Inflammatory macrophage (primary cell): ENCODE results near the gene SPATA12.

ENCODE experiments used
- DNase-seq, 2 donors: peaks; one replicate each; pipeline ENCODE4 v3.0.0-alpha.2; 2020 to 2022
- total RNA-seq, 18 experiments: gene quantifications; one replicate each; lab custom pipeline; 2026; ENCODE audit warnings: mixed read lengths in 6 of 18, inconsistent platforms in 2 of 18; lab: John Stamatoyannopoulos, UW

The SPATA12 gene, protein sequence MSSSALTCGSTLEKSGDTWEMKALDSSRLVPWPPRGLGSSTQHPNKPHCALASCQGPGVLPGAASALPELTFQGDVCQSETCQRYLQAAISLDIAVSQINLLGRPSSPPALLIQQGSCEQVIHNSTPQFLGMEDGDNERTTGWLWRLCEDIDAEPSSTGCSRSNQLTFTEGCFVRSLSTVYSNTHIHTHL
- total RNA-seq, result 0.15 to 11.7 (median 5.0) reads per million in 18 experiments

DNA sequence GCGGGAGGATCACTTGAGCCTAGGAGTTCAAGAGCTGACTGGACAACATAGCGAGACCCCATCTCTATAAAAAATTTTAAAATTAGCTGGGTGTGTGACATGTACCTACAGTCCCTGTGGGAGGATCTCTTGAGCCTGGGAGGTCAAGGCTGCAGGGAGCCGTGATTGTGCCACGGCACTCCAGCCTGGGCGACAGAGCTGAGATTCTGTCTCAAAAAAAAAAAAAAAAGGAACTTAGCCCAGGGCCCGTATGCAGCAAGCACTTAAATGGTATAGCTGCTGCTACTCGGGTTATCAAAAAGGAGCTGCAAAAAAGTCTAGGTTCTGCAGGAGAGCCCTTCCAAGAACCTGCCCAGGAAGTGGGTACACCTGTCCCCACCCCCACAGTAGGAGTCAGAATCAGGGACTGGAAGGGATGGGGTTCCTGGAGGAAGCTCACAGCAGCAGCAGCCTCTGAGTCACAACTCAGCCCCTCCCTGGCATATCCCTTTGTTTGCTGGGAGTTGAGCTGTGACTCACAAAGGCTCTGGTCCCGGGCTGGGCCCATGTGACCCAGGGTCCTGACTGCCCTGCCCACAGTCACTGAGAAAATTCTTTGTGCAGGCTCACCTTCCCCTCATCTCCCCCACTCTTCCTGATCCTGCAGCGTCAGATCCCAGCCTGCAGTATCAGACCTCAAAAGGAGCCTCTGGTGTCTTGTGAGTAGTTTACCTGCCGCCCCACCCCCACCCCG lies at the start of gene SPATA12:
Gene SPATA12 (plus strand): TSS at position 576 of the 733 bp plus-strand sequence. CDS start 13,031 bp downstream, outside the sequence.
- peak; percentile 89 to 95 for DNase-seq

DNA sequence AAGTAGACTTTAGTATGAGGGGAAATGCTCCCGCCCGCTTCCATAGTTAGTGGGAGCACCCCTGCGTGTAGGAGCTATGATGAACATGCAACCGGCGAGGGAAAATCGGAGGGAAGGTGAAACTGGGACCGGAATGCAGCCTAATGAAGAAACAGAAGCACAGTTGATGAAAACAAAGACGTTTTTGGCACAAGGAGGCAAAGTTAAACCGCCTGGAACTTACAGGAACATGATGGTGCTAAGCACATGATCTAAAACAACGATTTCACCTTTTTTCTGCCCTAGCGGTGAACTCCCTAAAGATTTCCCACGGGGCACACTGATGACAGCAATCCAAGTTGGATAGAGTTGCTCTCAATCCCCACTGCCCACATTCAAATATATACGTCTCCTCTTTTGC lies 49.4 kb upstream of the SPATA12 start:
- no peak for DNase-seq

DNA sequence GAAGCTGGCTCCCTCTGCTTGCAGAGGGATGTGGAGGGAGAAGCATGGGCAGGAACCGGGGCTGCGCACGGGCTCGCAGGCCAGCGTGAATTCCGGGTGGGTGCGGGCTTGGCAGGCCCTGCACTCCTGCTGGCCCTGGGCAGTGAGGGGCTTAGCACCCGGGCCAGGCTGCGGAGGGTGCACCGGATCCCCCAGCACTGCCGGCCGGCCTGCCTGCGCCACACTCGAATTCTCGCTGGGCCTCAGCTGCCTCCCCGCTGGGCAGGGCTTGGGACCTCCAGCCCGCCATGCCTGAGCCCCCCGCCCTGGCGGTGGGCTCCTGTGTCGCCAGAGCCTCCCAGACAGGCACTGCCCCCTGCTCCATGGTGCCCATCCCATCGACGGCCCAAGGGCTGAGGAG lies 47.6 kb upstream of the SPATA12 start:
- DNase-seq, result no peak

DNA sequence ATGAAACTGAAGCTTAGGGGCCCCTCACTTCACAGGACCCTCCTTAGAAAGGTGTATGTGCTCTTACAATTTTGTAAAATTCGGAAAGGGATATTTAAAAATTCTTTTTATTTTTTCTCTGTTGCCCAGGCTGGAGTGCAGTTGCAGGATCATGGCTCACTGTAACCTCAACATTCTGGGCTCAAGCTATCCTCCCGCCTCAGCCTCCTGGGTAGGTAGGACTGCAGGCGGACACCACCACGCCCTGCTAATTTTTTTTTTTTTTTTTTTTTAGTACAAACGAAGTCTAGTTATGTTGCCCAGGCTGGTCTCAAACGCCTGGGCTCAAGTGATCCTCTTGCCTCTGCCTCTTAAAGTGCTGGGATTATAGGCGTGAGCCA lies 45.1 kb upstream of the SPATA12 start:
- no peak for DNase-seq

DNA sequence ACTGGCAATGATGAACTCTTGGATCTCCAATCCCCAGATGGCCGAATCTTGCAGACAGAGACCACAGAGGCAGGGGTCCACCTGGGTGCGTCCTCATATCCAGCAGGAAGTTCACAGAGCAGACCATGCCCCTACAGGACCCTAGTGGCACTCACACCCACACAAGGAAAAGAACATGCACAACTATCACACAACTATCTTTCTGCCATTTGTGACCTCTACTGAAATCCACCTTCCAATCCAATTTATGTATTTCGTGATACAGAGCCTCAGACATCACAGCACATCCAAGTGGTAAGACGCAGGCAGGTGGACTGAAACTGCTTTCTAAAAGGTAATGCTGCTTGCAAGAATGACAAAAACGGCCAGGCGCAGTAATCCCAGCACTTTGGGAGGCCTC lies 44.6 kb upstream of the SPATA12 start:
- DNase-seq, result no peak

DNA sequence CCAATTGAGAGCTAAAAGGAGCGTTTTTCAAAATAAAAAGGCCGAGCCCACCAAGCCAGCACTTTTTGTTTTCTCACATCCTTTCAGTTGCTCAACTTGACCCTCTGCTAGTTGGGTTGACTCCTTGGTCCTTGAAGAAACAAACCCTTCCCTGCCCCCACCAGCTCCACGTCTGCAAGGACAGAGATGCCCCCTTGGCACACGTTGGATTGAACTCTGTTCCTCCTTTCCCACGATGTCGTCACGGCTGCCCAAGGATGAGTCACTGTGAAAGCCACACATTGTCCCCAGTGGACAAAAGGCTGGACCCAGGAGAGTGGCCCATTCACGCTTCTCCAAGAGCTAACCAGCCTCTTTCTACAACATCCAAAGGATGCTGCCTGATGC lies 43.0 kb upstream of the SPATA12 start:
- DNase-seq, result peak; percentile 51 to 54

DNA sequence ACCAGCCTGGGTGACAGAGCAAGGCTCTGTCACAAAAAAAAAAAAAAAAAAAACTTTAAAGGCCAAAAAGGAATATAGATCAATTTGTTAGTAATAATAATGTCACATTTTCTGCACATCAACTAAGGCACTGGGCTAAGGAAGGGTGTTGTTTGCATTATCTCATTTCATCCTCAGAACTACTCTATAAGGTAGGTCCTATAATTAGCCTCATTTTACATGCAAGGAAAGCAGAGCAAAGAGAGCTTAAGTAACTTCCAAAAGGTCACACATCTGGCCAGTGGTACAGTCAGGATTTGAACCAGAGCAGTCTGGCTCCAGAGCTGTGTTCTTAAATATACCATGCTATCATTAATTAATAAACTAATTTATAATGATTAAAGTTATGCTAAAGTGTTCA lies 42.2 kb upstream of the SPATA12 start:
- no peak for DNase-seq

DNA sequence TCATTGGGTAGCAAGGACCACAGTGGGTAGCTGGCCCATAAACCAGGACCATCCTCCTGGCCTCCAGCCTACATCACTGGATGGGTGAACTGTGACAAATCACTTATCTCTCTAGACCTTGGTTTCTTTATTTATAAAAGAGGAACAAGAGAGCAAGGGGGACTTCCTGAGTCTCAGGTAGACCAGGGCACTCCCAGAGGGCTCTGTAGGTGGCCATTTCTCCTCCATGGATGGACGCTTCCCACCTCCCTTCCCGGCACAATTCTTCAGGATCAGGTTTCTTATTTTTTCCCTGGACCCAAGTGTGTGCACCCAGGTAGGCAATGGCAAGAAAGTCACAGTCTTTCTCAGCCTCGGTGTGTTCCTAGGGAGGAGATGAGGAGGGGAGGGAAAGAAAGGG lies 41.4 kb upstream of the SPATA12 start:
- DNase-seq, result no peak

DNA sequence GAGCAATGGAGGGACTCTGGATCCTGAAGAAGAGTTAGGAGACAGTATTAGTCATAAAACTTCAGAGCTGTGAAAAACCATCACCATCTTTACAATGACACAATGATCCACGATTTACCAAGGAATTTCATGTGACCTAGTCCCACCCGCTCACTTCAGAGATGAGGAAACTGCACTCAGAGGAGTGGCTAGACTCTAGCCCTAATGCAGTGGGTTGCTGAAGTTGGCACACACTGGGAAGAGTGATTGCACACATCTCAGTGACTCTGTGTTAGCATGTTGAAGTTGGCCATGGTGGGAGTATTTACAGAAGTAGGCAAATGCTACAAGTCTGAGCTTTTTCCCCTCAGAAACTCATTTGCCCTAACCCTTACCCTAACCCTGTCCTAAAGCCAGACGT lies 35.2 kb upstream of the SPATA12 start:
- DNase-seq, result peak; percentile 96 to 98

DNA sequence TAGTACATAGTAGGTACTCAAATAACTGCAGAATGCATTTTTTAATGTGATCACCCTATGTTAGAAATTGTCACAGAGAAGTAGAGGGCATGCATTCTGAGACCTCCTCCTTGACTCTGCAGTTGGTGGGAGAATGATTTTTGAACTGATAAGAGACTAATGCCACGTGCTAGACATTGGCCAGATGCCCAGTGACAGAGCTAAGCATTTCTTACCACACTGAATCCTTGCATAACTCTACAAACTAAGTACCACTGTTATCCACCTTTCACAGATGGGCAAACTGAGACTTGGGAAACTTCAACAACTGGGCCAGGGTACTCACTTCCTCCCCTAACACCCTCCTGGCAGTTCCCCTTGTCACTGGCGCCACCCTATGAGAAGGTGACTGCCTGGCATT lies 33.5 kb upstream of the SPATA12 start:
- peak; percentile 24 to 47 for DNase-seq

DNA sequence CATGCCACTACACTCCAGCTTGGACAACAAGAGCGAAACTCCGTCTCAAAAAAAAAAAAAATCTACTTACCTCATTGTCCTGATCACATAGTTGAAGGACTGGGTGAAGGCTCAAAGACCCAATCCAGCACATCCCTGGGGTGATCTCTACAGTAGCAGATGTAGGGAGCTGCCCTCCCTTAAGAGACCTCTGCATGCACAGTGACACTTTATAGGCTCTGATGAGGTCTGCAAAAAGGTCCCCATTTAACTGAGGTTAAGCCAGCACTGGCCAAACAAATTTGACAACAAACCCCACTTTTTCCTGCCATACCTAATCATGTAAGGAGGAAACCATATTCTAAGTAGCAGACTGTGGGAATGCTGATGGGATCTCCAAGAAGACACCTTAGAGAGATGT lies 31.1 kb upstream of the SPATA12 start:
- DNase-seq, result no peak

DNA sequence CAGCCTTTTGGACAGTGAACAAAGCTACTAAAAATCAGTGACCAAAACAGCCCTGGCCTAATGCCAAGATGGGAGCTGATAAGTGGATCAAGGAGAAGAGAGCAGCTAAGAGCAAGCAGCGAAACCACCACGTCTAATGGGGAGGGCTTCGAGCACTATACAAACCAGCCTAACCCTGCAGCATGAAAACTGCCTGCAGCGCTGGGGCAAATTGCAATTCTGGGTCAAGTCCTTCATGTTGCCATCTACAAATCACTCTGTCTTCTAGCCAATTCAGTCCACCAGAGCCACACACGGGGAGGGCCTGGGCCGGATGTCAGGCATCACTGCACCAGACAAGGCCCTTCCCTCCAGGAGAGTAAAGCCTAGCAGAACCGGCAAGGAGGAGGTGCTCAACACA lies 30.5 kb upstream of the SPATA12 start:
- DNase-seq, result no peak

DNA sequence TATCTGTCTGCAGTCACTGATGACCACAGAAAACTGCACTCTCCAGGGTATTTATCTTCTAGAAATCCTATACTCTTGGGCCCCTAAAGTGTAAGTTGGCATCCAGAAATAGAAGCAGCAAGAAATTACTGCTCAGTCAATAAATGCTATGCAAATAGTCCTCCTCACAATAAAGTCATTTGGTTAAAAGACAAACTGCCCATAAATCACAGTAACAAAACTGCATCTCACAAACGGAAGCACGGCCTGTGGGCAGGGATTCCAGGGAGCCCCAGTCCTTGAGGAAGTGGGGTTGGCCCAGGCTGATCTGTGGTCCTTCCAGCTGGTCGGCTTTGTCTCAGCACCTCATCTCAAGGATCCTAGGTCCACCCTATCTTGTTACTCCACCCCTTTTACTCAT lies 29.7 kb upstream of the SPATA12 start:
- DNase-seq, result peak; percentile 21 to 48

DNA sequence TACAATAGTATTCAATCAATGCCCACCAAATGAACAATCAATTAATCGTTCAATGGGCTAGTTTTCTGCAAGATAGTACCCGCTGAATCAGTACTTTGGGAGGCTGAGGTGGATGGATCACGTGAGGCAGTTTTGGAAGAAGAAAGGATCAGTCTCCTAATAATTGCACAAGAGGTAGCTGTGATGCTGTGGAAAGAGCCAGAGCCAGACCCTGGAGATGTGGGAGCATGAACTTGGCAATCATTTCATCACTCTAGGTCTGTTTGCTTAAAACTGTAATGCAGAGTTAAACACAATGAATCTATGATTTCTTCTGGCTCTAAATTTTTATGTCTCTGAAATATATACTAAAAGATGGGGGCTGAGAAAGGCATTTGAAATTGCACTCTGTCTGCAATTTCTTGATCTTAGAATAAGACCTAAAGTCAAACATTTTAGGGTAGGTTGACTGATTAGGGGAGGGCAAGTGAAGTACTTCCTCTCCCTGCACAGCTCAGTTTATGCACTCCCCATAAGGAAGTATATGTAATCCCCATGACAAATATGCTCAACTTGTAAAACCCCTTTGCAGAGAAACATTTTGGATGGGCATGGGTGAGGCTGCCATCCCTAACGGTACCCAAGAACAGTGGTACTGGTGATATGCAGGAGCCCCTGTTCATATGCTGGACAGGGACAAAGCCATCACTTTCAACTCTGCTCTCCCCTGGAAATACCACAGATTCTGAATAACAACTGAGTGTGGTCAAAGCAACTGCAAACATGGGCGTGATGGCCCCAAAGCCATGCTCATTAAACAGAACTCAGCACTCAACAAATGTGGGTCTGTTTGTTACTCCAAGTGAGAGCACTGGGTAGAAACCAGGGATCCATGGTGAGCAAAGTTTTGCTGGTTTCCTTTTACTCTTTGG lies 28.6 kb upstream of the SPATA12 start:
- peak; percentile 43 to 55 for DNase-seq

DNA sequence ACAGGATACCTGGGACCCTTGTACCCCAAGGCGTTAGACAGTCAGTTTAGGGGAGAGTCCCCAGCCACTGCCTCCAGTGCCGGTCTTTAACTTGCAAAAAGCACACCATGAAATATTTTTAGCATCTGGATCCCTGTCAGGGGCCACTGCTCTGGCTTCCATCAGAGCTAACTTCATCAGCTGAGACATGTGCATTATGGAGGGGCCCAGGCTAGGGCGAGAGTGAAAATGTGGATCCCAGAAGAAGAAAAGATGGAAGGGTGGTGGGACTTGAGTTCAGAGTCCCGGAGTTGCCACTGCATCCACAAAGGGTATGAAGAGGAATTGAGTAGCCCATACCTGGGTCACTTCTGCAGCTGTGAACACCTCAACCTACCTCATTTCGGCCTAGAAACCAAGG lies 23.5 kb upstream of the SPATA12 start:
- DNase-seq, result no peak

DNA sequence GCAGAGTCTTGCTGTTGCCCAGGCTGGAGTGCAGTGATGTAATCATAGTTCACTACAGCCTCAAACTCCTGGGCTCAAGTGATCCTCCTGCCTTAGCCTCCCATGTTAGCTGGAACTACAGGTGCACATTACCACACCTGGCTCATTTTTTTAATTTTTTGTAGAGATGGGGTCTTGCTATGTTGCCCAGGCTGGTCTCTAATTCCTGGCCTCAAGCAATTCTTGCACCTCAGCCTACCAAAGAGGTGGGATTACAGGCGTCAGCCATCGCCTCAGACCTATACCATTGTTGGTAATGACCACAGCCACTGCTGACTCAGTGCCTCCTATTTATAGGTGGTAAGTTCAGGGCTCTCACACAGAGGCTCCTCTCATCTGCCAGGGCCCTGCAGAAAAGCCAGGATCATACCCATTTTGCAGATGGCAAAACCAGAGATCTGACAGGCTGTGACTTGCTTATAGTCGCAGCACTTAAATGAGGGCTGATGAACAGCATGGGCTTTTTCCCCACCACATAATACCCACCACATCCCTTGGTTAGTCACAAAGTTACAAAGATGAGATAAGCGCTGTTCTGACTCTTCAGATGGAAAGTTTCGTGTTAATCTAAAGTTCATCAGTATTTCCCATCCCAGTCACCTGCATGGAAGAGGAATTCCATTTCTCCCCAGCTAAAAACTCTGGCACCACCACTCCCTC lies 21.8 kb upstream of the SPATA12 start:
- DNase-seq, result no peak

DNA sequence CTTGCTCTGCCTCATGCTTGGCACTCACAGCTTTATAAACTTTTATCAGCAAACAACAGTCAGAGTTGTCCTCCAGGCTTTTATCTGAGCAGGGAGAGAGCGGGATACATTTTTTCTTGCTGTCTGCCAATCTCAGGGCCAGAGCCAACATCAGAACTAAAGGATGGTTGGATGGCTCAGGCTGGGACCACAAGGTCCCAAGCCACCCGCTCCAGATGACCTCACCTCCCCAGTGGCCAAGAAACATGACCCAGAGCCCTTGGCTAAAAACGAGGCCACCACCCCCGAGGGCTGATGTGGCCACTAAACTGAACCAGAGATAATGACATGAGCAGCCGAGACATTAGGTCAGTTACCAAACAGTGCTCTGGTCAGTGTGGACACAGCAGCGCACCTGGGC lies 18.8 kb upstream of the SPATA12 start:
- no peak for DNase-seq

DNA sequence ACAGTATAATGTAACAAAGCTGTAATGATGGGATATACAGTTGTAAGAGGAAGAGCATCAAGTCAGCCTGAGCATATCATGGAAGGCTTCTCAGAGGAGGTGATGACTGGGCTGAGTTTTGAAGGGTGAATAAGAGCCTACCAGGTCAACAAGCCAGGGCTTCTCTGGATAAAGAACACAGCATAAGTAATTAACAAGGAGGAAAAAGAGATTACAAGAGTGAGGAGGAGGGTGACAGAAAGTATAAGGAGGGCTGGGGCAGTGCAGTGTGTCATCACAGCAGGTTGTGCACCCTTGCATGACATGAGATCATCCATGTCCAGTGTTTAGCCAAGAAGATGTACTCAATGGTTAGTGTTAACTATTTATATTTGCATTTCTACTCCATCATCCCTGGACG lies 16.9 kb upstream of the SPATA12 start:
- DNase-seq, result no peak

DNA sequence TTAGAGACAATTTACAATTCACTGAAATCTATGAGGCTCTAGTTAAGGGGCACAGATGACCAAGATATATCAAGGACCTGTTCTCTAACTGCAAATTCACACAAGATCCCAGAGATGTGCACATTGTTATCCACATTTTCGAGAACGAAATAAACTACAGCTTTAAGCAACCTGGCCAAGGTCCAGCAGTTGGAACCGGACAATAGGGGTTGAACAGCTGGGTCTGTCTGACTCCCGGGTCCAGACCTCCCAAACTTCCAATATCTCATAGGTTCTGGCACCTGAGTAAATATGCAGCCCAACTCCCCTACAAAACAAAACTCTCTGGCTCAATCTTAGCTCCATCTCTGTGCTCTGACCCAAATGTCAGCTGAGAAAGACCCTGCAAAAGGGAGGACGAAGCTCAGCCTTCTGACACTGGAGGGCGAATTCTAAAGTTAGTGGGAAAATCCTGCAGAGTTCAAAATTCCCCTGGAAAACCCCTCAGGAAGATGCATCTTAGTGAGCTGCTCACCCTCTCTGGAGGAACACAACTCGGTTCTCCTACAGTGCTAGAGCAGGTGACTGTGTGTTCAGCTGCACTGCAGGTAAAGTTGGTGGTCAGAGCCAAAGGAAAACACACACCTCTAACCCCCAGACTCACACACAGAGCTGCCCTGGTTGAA lies 14.2 kb upstream of the SPATA12 start:
- DNase-seq, result no peak

DNA sequence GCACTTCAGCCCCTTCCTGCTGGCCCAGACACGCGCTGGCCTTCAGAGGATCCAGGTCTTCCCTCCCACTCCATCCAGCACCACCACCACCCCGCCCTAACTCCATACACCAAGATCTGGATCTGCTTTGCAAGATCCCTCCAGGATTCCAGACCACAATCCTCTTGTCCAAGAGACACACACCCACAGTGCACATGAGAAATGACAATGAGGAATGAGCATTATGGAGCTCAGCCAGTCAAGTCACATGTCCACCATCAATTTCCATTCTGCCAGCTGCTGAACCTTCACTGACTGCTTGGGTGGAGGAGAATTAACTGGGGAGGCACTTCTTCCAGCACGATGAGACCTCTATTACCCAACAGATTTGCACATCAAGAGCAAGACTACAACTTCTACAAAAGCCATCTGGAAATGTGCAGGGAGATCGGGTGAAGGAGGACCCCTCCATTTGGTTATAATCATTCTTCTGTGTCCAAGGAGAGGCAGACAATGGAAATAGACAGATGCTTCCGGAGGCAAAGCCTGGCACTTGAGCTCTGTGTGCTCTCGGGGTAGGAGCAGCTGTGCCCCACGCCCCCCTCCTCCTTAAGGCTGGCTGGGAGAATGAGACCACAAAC lies 12.3 kb upstream of the SPATA12 start:
- peak; percentile 55 to 83 for DNase-seq

DNA sequence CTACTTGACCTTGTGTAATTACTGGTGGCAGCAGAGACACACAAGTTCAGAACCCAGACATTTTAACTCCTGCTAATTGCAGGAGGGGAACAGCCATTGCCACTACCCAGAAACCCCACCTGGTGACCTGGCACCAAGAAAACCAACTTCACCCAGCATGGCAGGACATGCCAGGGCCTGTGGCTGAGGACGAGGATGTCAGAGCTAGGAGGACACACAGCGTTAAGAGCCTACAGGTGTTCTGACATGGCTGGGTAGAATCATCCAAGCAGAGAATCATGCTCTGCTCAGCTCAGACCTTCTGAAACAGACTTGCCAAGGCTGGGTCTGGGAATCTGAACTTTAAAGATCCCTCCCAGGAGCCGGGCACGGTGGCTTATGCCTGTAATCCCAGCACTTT lies 11.7 kb upstream of the SPATA12 start:
- DNase-seq, result no peak

DNA sequence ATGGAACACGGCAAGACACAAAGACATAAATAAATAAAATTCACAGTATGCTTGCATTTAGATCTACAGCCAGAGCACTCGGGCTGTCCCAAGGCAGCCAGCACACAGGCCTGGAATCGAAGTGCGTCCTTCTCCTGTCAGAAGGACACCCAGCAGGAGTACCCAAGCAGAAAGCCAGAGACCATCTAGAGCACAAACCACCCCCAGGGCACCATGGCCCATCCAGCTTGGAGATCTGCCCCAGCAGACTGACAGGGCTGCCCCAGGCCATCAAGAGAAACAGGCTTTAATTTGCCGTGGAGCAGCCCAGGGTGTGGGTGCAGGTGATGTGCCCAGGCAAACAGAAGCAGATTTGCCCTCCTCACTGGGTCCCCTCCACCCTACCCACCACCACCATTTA lies 7.8 kb upstream of the SPATA12 start:
- no peak for DNase-seq
